Left kidney (tissue), 1 donor: Measurements from ENCODE around the gene NDC80. TPM values are rescaled to one million over a fixed set of nuclear protein-coding genes. Genes with fewer than 3 reads are reported as not detected.

ENCODE experiments used
- polyA plus RNA-seq: library from polyadenylated mRNA; unstranded; fragments of 120-200 nt; gene quantifications from one replicate; pipeline ENCODE4 v1.2.1, GENCODE V29; 2013; ENCODE audit not compliant: insufficient read length

The NDC80 gene
- polyA plus RNA-seq, 1 donor = 43.4 TPM

Other genes starting within 250 kb of the NDC80 start
- gene METTL4, start 52 bp upstream of the NDC80 start, polyA plus RNA-seq = 23.8 TPM
- 90.7 TPM for gene SMCHD1, start 84.2 kb downstream of the NDC80 start, polyA plus RNA-seq